Right cardiac atrium (tissue), 5 donors: ENCODE measurements around the gene EPS8L3. TPM values are rescaled to one million over a fixed set of nuclear protein-coding genes. Genes with fewer than 3 reads are reported as not detected.
A peak's percentile ranks its signal among the peaks of the same experiment; 100 is the strongest.

Experiments used
- ATAC-seq, 2 donors: fragments of 200-7000 bp; cut with Tn5 transposase; one replicate each; pipeline versions ENCODE4 v1.8.0 to v1.9.1; 2020; ENCODE audit warnings: moderate library complexity in 2 of 2, mild to moderate bottlenecking in 1 of 2
- DNase-seq, 3 donors: peaks; one replicate each; pipeline ENCODE4 v3.0.0-alpha.2; 2020
- H3K27ac ChIP-seq: one replicate; pipeline ENCODE4 v1.5.1; 2013; ENCODE audit warnings: mild to moderate bottlenecking, low read length, control low read depth, moderate library complexity
- H3K27me3 ChIP-seq: one replicate; pipeline ENCODE4 v1.6.1; 2013; ENCODE audit not compliant: control insufficient read depth, insufficient read depth
- H3K4me1 ChIP-seq: one replicate; pipeline ENCODE4 v1.6.1; 2013; ENCODE audit warnings: low read length; ENCODE audit not compliant: control insufficient read depth, insufficient read depth
- H3K4me3 ChIP-seq: one replicate; pipeline ENCODE4 v1.5.1; 2013; ENCODE audit warnings: low read length, control low read depth
- H3K9me3 ChIP-seq: one replicate; pipeline ENCODE4 v1.6.1; 2013; ENCODE audit warnings: low read length; ENCODE audit not compliant: control insufficient read depth
- WGBS: extraction: QIAGEN DNeasy Blood & Tissue Kit; methylation state at CpG from one replicate; pipeline ENCODE4 v1.1.7; 2013; 5-methylcytosine and 5-hydroxymethylcytosine counted together
- intact Hi-C, 4 donors: fragments of 100-400 bp; cut with DNase I; formaldehyde crosslinking; loops; one replicate each; pipeline versions ENCODE4 v1.11.0 to v1.14.0; 2022 to 2023
- polyA plus RNA-seq: library from polyadenylated mRNA; stranded (reverse); fragments of 200-250 nt; gene quantifications from one replicate; pipeline ENCODE4 v1.2.3, GENCODE V29; 2013
- total RNA-seq, 4 donors: library from RNA; stranded (reverse); fragmentation: NEBNext Ultra II Directional; extraction: Animal tissue kit (Norgen Biotek cat#: 25700); gene quantifications; one replicate each; pipeline ENCODE4 v1.2.1, GENCODE V29; 2021
- donor health status: healthy with polysubstance abuse.
- donor health status: DM: no; HTN: yes; CAD: no.
- donor health status: DM: no; HTN: no; CAD: no.
- donor health status: DM: no; HTN: yes; CAD: no; lungs with severe emphysema.
- donor health status: DM: yes; HTN: yes; CAD: no.

EPS8L3 gene
- total and polyA plus RNA-seq, 5 donors = not detected

- intact Hi-C loops = no loop called here
- WGBS = 64% methylated on average over 5 of the region's 5 CpGs
- DNase-seq (peak in 1 of 3 donors; percentile 8), ATAC-seq (no peak)
- H3K9me3 ChIP-seq = no peaks in the 10 kb centered on the region
- H3K27ac ChIP-seq = no peak overlapping the region
- peaks cover 6% of the 10 kb centered on the region for H3K4me1 ChIP-seq
- no peaks in the 10 kb centered on the region for H3K27me3 ChIP-seq
- H3K4me3 ChIP-seq = no peak overlapping the region
Observed at GRCh38 chr1:109786112-109786480, 22.4 kb upstream of the EPS8L3 start.

DNA sequence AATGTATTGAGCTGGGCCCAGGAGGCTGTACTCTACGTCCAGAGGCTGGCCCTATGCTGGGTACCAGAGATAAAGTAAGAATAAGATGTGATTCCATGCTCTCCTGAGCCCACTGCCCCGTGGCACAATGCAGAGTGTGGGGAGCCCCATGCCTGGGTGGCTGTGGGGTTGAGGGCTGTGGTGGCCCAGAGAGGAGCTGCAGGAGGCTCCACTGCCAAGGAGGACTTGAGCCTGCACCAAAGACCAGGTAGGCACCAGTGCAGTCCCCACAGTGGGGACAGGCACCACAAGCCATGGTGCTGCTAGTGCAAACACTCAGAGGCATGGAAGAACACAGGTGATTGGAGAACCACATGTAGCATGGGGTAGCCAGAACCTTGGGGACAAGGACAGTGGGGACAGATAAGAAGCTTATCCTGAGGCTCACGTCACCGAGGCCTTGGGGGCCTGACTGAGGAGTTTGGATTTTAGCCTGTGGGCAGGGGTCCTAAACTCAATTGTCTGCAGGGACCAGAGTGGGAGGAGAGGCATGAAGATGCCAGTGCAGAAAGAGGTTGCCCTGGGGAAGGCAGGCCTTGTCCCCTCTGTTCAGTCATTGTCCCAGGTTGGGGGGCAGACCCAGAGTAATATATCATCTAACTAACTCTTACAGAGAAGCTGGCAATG lies 21.9 kb upstream of the EPS8L3 start:
- Histone ChIP-seq H3K27ac (no peak overlapping the region), H3K27me3 (no peaks in the 10 kb centered on the region), H3K4me1 (peaks cover 3% of the 10 kb centered on the region), H3K4me3 (no peak overlapping the region), H3K9me3 (no peaks in the 10 kb centered on the region)
- 85% methylated on average over 4 of the region's 4 CpGs for WGBS
- intact Hi-C loops = no loop called here
- ATAC-seq = no peak
- DNase-seq = peak in 1 of 3 donors; percentile 6

- Histone ChIP-seq H3K27ac (no peak overlapping the region), H3K27me3 (no peaks in the 10 kb centered on the region), H3K4me3 (no peak overlapping the region), H3K4me1 (peaks cover 3% of the 10 kb centered on the region), H3K9me3 (no peaks in the 10 kb centered on the region)
- WGBS = 89% methylated on average over 5 of the region's 5 CpGs
- intact Hi-C loops = no loop called here
- peak in 1 of 3 donors; percentile 42 for DNase-seq
- peak in 1 of 2 donors; percentile 19 for ATAC-seq
Observed at GRCh38 chr1:109784551-109785252, 21.0 kb upstream of the EPS8L3 start.

GRCh38 chr1:109783436-109783835 lies 19.7 kb upstream of the EPS8L3 start:
- DNase-seq (peak in 1 of 3 donors; percentile 79), ATAC-seq (peak; percentile 49 to 69)
- Histone ChIP-seq H3K27me3 (no peaks in the 10 kb centered on the region), H3K4me3 (no peak overlapping the region), H3K4me1 (peaks cover 3% of the 10 kb centered on the region), H3K9me3 (no peaks in the 10 kb centered on the region), H3K27ac (no peak overlapping the region)
- intact Hi-C loops = no loop called here
- 55% methylated on average over 8 of the region's 8 CpGs for WGBS

DNA sequence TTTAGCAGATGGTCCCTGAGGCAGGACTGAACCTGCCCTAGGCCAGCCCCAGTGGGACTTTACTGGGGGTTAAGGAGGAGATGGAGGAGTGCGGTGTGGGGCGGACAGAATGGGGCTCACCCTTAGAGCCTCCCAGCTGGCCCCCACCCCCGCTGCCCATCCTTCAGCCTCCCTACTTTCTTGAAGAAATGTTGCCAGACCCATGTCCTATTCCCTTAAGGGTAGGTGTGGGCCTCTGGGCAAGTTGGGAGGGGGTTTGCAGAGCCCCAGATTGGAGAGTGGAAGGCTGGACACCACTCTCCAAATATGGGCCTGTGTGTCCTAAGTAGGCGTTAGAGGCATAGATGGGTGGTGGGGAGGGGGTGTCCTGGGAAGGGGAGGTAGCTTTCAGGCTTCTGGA lies 19.2 kb upstream of the EPS8L3 start:
- H3K4me1 ChIP-seq = peaks cover 3% of the 10 kb centered on the region
- no peak overlapping the region for H3K27ac ChIP-seq
- H3K27me3 ChIP-seq = no peaks in the 10 kb centered on the region
- 95% methylated on average over 4 of the region's 4 CpGs for WGBS
- intact Hi-C loops = no loop called here
- H3K9me3 ChIP-seq = no peaks in the 10 kb centered on the region
- ATAC-seq (no peak), DNase-seq (no peak)
- H3K4me3 ChIP-seq = no peak overlapping the region

GRCh38 chr1:109782514-109782913 lies 18.8 kb upstream of the EPS8L3 start:
- 85% methylated on average over 1 of the region's 1 CpG for WGBS
- no peak overlapping the region for H3K27ac ChIP-seq

GRCh38 chr1:109781806-109782205 lies 18.1 kb upstream of the EPS8L3 start:
- Histone ChIP-seq H3K4me3 (no peak overlapping the region), H3K27ac (no peak overlapping the region), H3K4me1 (peaks cover 3% of the 10 kb centered on the region), H3K9me3 (no peaks in the 10 kb centered on the region), H3K27me3 (no peaks in the 10 kb centered on the region)
- WGBS = 88% methylated on average over 2 of the region's 2 CpGs
- DNase-seq (no peak), ATAC-seq (no peak)
- intact Hi-C loops = loop anchor here in 1 of 4 donors (2.0 kb wide), 1 partner anchor 201 kb away; no protein-coding TSS in a partner anchor

More at GRCh38 chr1:109782514-109782913, 18.8 kb upstream of the EPS8L3 start:
- peak in 1 of 3 donors; percentile 72 for DNase-seq
- Histone ChIP-seq H3K27me3 (no peaks in the 10 kb centered on the region), H3K4me1 (peaks cover 3% of the 10 kb centered on the region), H3K4me3 (no peak overlapping the region), H3K9me3 (no peaks in the 10 kb centered on the region)
- no peak for ATAC-seq
- intact Hi-C loops = no loop called here

GRCh38 chr1:109780982-109781381 lies 17.3 kb upstream of the EPS8L3 start:
- Histone ChIP-seq H3K4me1 (peaks cover 3% of the 10 kb centered on the region), H3K4me3 (no peak overlapping the region), H3K27ac (no peak overlapping the region), H3K27me3 (no peaks in the 10 kb centered on the region), H3K9me3 (no peaks in the 10 kb centered on the region)
- DNase-seq (no peak), ATAC-seq (no peak)
- 96% methylated on average over 1 of the region's 1 CpG for whole genome bisulfite sequencing
- intact Hi-C loops = loop anchor here in 1 of 4 donors (2.0 kb wide), 1 partner anchor 202 kb away; no protein-coding TSS in a partner anchor

DNA sequence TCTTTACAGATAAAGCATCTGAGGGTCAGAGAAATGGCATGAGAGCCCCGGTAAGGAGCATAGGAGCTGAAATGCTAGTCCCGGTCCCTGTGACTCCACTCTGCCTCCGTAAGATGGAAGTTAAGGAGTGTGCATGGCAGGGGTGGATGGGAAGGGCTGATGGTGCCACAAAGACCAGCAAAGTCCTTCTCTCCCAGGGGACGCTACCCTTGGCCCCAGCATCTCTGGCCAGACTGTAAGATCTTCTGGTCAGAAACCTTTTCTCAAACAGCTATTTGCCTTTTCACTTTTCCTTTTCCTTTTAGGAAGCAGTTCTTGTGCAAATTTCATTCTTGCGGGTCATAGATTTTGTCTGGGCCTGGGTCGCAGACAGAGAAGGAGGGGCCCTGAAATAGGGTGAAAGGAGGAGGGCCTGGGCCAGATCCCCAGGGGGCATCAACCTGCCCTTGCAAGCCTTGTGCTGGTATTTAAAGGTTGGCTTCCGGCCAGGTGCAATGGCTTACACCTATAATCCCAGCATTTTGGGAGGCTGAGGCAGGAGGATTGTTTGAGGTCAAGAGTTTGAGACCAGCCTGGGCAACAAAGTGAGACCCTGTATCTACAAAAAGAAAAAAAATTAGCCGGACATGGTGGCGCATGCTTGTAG lies 14.4 kb upstream of the EPS8L3 start:
- no peaks in the 10 kb centered on the region for H3K27me3 ChIP-seq
- H3K4me3 ChIP-seq = no peak overlapping the region
- no peak overlapping the region for H3K27ac ChIP-seq
- no peaks in the 10 kb centered on the region for H3K9me3 ChIP-seq
- no peak for ATAC-seq
- 93% methylated on average over 9 of the region's 9 CpGs for WGBS
- no peaks in the 10 kb centered on the region for H3K4me1 ChIP-seq
- DNase-seq = peak in 1 of 3 donors; percentile 48
- intact Hi-C loops = loop anchor here (1.0 to 10.0 kb wide), 3 partner anchors 205 to 233 kb away; partner anchors contain the start of genes AHCYL1 (in 2 of the 4) and GNAI3 (in 1 of the 4)

GRCh38 chr1:109777436-109777835 lies 13.7 kb upstream of the EPS8L3 start:
- no peaks in the 10 kb centered on the region for H3K4me1 ChIP-seq
- no peaks in the 10 kb centered on the region for H3K27me3 ChIP-seq
- WGBS = 90% methylated on average over 7 of the region's 7 CpGs
- DNase-seq = no peak
- intact Hi-C loops = loop anchor here (1.0 to 10.0 kb wide), 3 partner anchors 206 to 233 kb away; partner anchors contain the start of genes AHCYL1 (in 2 of the 4) and GNAI3 (in 1 of the 4)
- ATAC-seq = no peak
- H3K4me3 ChIP-seq = no peak overlapping the region
- no peaks in the 10 kb centered on the region for H3K9me3 ChIP-seq
- no peak overlapping the region for H3K27ac ChIP-seq

DNA sequence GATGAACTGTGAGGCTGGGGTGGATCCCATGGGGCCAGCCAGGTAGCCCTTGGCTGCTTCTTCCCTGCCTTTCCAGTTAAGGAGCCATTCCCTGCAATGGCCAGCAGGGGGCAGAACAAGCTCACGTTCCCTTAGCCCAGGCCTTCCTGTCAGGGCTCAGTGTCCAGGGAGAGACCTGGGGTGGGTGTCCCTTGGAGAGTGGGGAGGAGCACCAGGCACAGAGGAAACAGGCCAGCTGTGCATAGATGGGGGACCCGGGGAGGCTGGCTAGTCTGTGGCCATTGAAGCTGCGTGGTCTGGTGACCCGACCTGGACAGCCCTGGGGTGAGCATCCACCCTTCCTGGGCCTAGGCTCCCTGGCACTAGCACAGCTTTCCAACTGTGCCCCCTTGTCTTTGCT lies 13.2 kb upstream of the EPS8L3 start:
- WGBS = 23% methylated on average over 4 of the region's 4 CpGs
- Histone ChIP-seq H3K9me3 (no peaks in the 10 kb centered on the region), H3K4me3 (no peak overlapping the region), H3K4me1 (no peaks in the 10 kb centered on the region), H3K27ac (no peak overlapping the region), H3K27me3 (no peaks in the 10 kb centered on the region)
- intact Hi-C loops = loop anchor here (1.0 to 10.0 kb wide), 3 partner anchors 206 to 232 kb away; partner anchors contain the start of genes AHCYL1 (in 2 of the 4) and GNAI3 (in 1 of the 4)
- ATAC-seq (peak; percentile 82 to 85), DNase-seq (peak; percentile 80 to 90 (median 88))
